HG02973 (cell line): Measurements from ENCODE around the gene MYL11.

Experiments
- ATAC-seq: cut with Tn5 transposase; IDR thresholded peaks from one replicate; pipeline ENCODE4 v1.9.1; 2021; ENCODE audit warnings: moderate library complexity; ENCODE audit not compliant: unreplicated experiment

MYL11 gene

DNA sequence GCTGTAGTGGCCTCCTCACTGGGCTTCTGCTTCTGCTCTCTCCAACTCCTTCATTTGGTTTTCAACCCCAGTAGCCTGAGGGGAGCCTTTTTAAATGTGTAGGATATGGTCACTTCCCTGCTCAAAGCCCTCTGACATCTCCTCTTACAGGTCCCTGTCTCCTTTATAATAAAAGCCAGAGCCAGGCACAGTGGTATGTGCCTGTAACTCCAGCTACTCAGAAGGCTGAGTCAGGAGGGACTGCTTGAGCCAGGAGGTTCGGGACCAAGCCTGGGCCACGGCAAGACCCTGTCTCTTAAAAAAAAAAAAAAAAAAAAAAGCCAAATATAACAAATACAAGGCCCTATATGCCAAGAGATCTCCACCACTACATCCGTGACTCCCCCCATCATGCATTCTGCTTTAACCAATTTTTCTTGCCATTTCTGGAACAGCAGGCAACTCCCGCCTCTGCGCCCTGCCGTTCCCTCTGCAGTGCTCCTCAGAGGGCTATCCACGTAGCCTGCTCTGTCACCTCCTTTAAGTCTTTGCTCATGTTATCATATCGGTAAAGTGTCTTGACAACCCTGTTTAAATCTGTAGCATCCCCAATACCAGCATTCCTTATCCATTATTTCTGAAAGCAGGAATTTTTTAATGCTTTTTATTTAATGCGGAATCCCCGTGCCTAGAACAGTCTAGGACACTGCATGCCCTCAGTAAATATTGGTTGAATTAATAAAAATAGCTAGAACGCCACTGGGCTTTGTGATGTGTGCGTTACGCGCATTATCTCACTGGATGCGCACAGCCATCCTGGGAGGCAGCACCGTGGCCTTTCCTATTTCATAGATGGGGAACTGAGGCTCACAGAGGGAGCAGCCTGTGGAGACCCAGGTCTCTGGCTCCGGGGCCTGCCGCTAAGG, 42.3 kb downstream of the MYL11 start:
- no peak for ATAC-seq

DNA sequence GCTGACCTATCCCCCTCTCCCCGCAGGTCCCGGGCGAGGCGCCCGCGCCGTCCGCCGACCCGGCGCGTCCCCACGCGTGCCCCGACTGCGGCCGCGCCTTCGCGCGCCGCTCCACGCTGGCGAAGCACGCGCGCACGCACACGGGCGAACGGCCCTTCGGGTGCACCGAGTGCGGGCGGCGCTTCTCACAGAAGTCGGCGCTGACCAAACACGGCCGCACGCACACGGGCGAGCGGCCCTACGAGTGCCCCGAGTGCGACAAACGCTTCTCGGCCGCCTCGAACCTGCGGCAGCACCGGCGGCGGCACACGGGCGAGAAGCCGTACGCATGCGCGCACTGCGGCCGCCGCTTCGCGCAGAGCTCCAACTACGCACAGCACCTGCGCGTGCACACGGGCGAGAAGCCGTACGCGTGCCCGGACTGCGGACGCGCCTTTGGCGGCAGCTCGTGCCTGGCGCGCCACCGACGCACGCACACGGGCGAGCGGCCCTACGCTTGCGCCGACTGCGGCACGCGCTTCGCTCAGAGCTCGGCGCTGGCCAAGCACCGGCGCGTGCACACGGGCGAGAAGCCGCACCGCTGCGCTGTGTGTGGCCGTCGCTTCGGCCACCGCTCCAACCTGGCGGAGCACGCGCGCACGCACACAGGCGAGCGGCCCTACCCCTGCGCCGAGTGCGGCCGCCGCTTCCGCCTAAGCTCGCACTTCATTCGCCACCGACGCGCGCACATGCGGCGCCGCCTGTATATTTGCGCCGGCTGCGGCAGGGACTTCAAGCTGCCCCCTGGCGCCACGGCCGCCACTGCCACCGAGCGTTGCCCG, 43.1 kb downstream of the MYL11 start:
- ATAC-seq = no peak

DNA sequence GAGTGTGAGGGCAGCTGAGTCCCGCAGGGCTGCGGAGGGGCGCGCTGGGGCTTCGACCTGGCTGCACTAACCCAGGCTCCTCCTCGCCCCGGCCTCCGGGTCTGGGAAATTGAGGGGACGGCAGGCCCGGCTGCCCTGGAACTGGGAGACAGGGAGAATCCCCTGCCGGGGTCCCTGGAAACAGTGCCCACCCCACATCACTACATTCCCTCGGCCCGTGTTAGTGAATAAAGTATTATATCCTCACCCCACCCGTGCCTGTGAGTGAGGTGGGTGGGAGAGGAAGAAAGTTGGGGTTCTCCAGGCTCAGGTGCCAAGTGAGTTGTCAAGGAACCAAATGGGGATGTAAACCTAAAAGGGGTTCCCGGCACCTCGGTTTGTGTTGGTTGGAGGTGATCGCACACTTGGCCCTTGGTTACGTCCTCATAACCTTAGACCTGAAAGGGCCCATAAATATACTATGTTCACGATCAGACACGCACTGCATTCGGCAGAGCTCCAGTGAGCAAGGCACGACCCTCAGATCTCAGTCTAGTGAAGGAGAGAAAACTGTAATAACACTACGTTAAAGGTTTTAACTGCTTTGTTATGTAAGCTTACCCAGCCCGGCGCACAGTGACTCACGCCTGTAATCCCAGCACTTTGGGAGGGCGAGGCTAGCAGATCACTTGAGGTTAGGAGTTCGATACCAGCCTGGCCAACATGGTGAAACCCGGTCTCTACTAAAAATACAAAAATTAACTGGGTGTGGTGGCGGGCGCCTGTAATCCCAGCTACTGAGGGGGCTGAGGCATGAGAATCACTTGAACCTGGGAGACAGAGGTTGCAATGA, 44.0 kb downstream of the MYL11 start:
- ATAC-seq = no peak

DNA sequence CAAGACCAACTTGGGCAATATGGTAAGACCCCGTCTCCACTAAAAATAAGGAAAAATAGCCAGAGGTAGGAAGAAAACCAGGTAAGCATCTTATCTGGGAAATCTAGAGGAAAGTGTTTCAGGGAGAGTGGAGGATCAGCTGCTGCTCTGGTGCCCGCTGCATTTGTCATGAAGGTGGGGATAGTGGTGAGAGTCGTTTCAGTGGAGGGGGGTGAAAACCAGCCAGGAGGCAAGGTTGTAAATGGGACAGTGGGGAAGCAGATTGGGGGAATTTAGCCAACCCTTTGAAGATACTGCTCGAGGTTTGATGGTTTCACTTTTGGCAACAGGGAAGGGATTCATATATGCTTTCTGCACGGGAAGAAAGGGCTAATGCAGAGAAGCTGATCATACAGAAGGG, 46.4 kb downstream of the MYL11 start:
- ATAC-seq = no peak
